Tibial nerve (tissue), 3 donors: ENCODE data around the gene CCDC144A.
"Not testable (repeated sequence)": the region's sequence is repeated elsewhere in the genome, so short reads cannot be mapped to it uniquely, and the experiment has no call there.

Source experiments
- POLR2A ChIP-seq, 2 donors: fragments of 450-650 bp; IDR thresholded peaks; one replicate each; pipeline ENCODE4 v1.6.1; 2017; ENCODE audit warnings: antibody characterized with exemption in 2 of 2, mild to moderate bottlenecking in 2 of 2, moderate library complexity in 2 of 2
- TF ChIP-seq, protein P1 (sequence below), 5 experiments: fragments of 200-600 bp in 3 of 5; fragments of 450-650 bp in 2 of 5; sonication (generic) in 3 of 5; IDR thresholded peaks; one replicate each; pipeline ENCODE4 v1.5.1; 2016 to 2019; ENCODE audit warnings: antibody characterized with exemption in 5 of 5, mild to moderate bottlenecking in 3 of 5, moderate library complexity in 2 of 5

DNA sequence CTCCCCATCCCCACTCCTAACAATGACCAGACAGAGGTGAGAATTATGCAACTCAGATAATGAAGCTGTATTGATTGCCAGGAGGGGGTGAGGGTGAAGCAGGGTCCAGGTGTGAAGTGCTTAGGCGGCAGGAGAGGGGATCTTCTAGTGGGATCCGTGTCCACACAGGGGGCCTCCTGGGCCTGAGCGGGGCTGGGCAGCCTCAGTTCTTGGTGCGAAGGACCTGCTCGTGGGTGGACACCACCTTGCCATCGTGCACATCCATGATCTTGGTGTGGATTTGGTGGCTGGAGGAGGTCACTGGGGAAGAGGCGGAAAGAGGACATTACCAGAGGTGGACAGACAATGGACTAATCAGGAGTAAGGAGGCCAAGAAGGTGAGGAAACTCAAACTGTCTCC, 127.9 kb downstream of the CCDC144A start:
- TF ChIP-seq, protein P1, sequence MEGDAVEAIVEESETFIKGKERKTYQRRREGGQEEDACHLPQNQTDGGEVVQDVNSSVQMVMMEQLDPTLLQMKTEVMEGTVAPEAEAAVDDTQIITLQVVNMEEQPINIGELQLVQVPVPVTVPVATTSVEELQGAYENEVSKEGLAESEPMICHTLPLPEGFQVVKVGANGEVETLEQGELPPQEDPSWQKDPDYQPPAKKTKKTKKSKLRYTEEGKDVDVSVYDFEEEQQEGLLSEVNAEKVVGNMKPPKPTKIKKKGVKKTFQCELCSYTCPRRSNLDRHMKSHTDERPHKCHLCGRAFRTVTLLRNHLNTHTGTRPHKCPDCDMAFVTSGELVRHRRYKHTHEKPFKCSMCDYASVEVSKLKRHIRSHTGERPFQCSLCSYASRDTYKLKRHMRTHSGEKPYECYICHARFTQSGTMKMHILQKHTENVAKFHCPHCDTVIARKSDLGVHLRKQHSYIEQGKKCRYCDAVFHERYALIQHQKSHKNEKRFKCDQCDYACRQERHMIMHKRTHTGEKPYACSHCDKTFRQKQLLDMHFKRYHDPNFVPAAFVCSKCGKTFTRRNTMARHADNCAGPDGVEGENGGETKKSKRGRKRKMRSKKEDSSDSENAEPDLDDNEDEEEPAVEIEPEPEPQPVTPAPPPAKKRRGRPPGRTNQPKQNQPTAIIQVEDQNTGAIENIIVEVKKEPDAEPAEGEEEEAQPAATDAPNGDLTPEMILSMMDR (IDR thresholded peaks at IDR 0.05) = not testable (repeated sequence)
- TF ChIP-seq POLR2A (IDR thresholded peaks at IDR 0.05) = not testable (repeated sequence)
